Endothelial cell of umbilical vein (primary cell): ENCODE measurements around the gene ATP5MC2. TPM values are rescaled to one million over a fixed set of nuclear protein-coding genes. Genes with fewer than 3 reads are reported as not detected.

Experiments
- BruUV-seq: library from RNA; stranded (reverse); fragments of 400-500 nt; replicated peaks from 2 replicates; lab custom pipeline; 2021; lab: Mats Ljungman, UMichigan
- CTCF ChIA-PET: fragments of 300-600, 350-600 bp; sonication (Branson Sonifier 250); formaldehyde crosslinking; loops from one replicate; lab custom pipeline; 2021; ENCODE audit warnings: antibody characterized with exemption, inconsistent platforms; lab: Charles Lee
- POLR2A ChIA-PET: fragments of 300-600, 350-600 bp; sonication (Branson Sonifier 250); formaldehyde crosslinking; loops from one replicate; lab custom pipeline; 2021; ENCODE audit warnings: antibody characterized with exemption, inconsistent platforms; lab: Charles Lee
- DNase-seq: peaks from one replicate; pipeline ENCODE4 v3.0.0-alpha.2; 2011; ENCODE audit warnings: low read depth, low spot score
- FAIRE-seq: peaks from 2 replicates; lab custom pipeline; 2011; peaks lifted over from hg19 to GRCh38; lab: Jason Lieb, UNC
- H2AFZ ChIP-seq: 2 replicates; pipeline ENCODE4 v1.6.0; 2012; ENCODE audit warnings: low read depth, low read length, control low read depth, inconsistent platforms
- H3K27ac ChIP-seq: 2 replicates; pipeline ENCODE4 v1.5.1; 2011; ENCODE audit warnings: low read depth, mild to moderate bottlenecking, control low read depth, low read length, moderate library complexity; ENCODE audit not compliant: insufficient read depth
- H3K27me3 ChIP-seq, 2 experiments: 2 replicates each; pipeline versions ENCODE4 v1.6.0 to v1.6.1; 2011; ENCODE audit warnings: low read length in 2 of 2, mixed read lengths in 1 of 2; ENCODE audit not compliant: control insufficient read depth in 2 of 2, insufficient read depth in 2 of 2
- H3K36me3 ChIP-seq, 2 experiments: 2 replicates in 1 of 2; 3 replicates in 1 of 2; pipeline ENCODE4 v1.5.1; 2011; ENCODE audit warnings: low read length in 2 of 2, mild to moderate bottlenecking in 1 of 2, moderate library complexity in 1 of 2; ENCODE audit not compliant: control insufficient read depth in 2 of 2, insufficient read depth in 2 of 2; ENCODE audit errors: extremely low read depth in 1 of 2
- H3K4me1 ChIP-seq: 3 replicates; pipeline ENCODE4 v1.5.1; 2011; ENCODE audit warnings: mild to moderate bottlenecking, low read length; ENCODE audit not compliant: control insufficient read depth, insufficient read depth; ENCODE audit errors: extremely low read depth
- H3K4me2 ChIP-seq: 2 replicates; pipeline ENCODE4 v1.6.1; 2011; ENCODE audit warnings: low read length, control low read depth, mixed read lengths; ENCODE audit not compliant: insufficient read depth
- H3K4me3 ChIP-seq, 3 experiments: fragments of 200-600 bp in 1 of 3; sonication (generic), shearing (Covaris generic) in 1 of 3; replicated peaks in 1 of 3; 2 replicates each; pipeline ENCODE4 v1.5.1; 2011 to 2016; ENCODE audit warnings: control low read depth in 3 of 3, low read length in 3 of 3, mild to moderate bottlenecking in 2 of 3, inconsistent platforms in 1 of 3, low read depth in 1 of 3, moderate library complexity in 1 of 3; ENCODE audit not compliant: insufficient read depth in 1 of 3
- H3K79me2 ChIP-seq: 2 replicates; pipeline ENCODE4 v1.6.0; 2012; ENCODE audit warnings: low read length, inconsistent platforms; ENCODE audit not compliant: control insufficient read depth, insufficient read depth
- H3K9ac ChIP-seq: replicated peaks from 2 replicates; pipeline ENCODE3; 2011; ENCODE audit warnings: low read length, control low read depth; ENCODE audit not compliant: insufficient read depth; ENCODE audit errors: extremely low read depth
- H3K9me1 ChIP-seq: replicated peaks from 3 replicates; pipeline ENCODE4 v1.6.0; 2011; ENCODE audit warnings: mild to moderate bottlenecking, low read length; ENCODE audit not compliant: control insufficient read depth, insufficient read depth; ENCODE audit errors: extremely low read depth
- H3K9me3 ChIP-seq: replicated peaks from 2 replicates; pipeline ENCODE4 v1.5.1; 2012; ENCODE audit warnings: low read length, inconsistent platforms; ENCODE audit not compliant: control insufficient read depth, insufficient read depth
- H4K20me1 ChIP-seq: replicated peaks from 2 replicates; pipeline ENCODE3; 2011; ENCODE audit warnings: mild to moderate bottlenecking, low read length; ENCODE audit not compliant: control insufficient read depth, insufficient read depth; ENCODE audit errors: extremely low read depth
- MAX ChIP-seq: IDR thresholded peaks from 2 replicates; pipeline ENCODE4 v1.6.1; 2011; ENCODE audit not compliant: insufficient read depth, insufficient read length
- dilution Hi-C: fragments of 300-500 bp; cut with MboI; formaldehyde crosslinking; loops from one replicate; pipeline ENCODE4 v1.15.0; 2019; ENCODE audit warnings: low sequenced_read_pairs; ENCODE audit not compliant: extremely low pct_ligation_motif_present
- intact Hi-C: fragments of 100-400 bp; cut with micrococcal nuclease; formaldehyde crosslinking; loops from one replicate; pipeline ENCODE4 v1.10.0; 2022
- polyA plus RNA-seq, 4 experiments: library from polyadenylated mRNA; depleted of rRNA in 3 of 4; stranded (reverse) in 3 of 4; unstranded in 1 of 4; fragments of >200 nt; gene quantifications; 2 replicates each; pipeline versions ENCODE4 v1.2.1 to v1.2.3, GENCODE V29; 2011 to 2012; ENCODE audit warnings: missing spikeins in 1 of 4
- total RNA-seq: library from RNA; stranded (reverse); gene quantifications from 2 replicates; pipeline ENCODE4 v1.2.3, GENCODE V29; 2021
- TF ChIP-seq, protein P1 (sequence below), 2 donors: IDR thresholded peaks; 1 replicate in 1 of 2; 2 replicates in 1 of 2; pipeline ENCODE4 v1.5.1; 2011; ENCODE audit warnings: low read length in 2 of 2, mild to moderate bottlenecking in 2 of 2, moderate library complexity in 2 of 2, control low read depth in 1 of 2, inconsistent platforms in 1 of 2, low read depth in 1 of 2; ENCODE audit not compliant: insufficient read depth in 1 of 2; ENCODE audit errors: extremely low read depth in 1 of 2

ATP5MC2 gene
- total and polyA plus RNA-seq, 2 donors (not counting 3 experiments of a cell fraction or from before 2014, with no cell fraction given): 402 to 820 TPM

GRCh38 chr12:53695152-53696145, 19.6 kb upstream of the ATP5MC2 start:
- no peaks in the 10 kb centered on the region for H3K36me3 ChIP-seq
- peak overlapping the region; percentile 30 for H3K9ac ChIP-seq
- peaks cover 30 to 53% of the 10 kb centered on the region in 2 experiments for H3K27me3 ChIP-seq
- ChIA-PET CTCF (interaction anchor here (0.8 to 20.3 kb wide), 5 partner anchors 18 to 154 kb away, joined by 3 to 719 read pairs (median 4); partner anchors contain the start of genes ATP5MC2 and CALCOCO1), POLR2A (no interaction called here)
- intact Hi-C loops (loop anchor here (1.0 kb wide), 1 partner anchor 19 kb away; the partner anchor contains the start of gene ATP5MC2), dilution Hi-C loops (no loop called here)
- peak; percentile 55 for DNase-seq
- peak overlapping the region; percentile 73 for H2AFZ ChIP-seq
- BruUV-seq: no TSS peak
- H4K20me1 ChIP-seq: no peaks in the 10 kb centered on the region
- no peak overlapping the region for H3K27ac ChIP-seq
- TF ChIP-seq MAX: no peak
- TF ChIP-seq, protein P1, sequence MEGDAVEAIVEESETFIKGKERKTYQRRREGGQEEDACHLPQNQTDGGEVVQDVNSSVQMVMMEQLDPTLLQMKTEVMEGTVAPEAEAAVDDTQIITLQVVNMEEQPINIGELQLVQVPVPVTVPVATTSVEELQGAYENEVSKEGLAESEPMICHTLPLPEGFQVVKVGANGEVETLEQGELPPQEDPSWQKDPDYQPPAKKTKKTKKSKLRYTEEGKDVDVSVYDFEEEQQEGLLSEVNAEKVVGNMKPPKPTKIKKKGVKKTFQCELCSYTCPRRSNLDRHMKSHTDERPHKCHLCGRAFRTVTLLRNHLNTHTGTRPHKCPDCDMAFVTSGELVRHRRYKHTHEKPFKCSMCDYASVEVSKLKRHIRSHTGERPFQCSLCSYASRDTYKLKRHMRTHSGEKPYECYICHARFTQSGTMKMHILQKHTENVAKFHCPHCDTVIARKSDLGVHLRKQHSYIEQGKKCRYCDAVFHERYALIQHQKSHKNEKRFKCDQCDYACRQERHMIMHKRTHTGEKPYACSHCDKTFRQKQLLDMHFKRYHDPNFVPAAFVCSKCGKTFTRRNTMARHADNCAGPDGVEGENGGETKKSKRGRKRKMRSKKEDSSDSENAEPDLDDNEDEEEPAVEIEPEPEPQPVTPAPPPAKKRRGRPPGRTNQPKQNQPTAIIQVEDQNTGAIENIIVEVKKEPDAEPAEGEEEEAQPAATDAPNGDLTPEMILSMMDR (IDR thresholded peaks at IDR 0.05; ENCODE audit: extremely low read depth in 1 of 2, insufficient read depth in 1 of 2, low read depth in 1 of 2, low read length in 2 of 2): peak in 1 of 2 donors; percentile 44
- H3K4me3 ChIP-seq: peak overlapping the region; percentile 10 to 39 (median 11)
- peak overlapping the region; percentile 30 for H3K4me2 ChIP-seq
- H3K4me1 ChIP-seq: peaks cover 8% of the 10 kb centered on the region
- H3K9me3 ChIP-seq: no peaks in the 10 kb centered on the region
- H3K79me2 ChIP-seq: no peaks in the 10 kb centered on the region
- no peaks in the 10 kb centered on the region for H3K9me1 ChIP-seq
- FAIRE-seq: peak; percentile 35
